Measurements from ENCODE around the gene MAML2. TPM values are rescaled to one million over a fixed set of nuclear protein-coding genes. Genes with fewer than 3 reads are reported as not detected.

MAML2 gene
- total and polyA plus RNA-seq, 2 of the 8 experiments (the other 6 are each of a cell fraction or from before 2014, with no cell fraction given) = 3.8 to 6.6 TPM

DNA sequence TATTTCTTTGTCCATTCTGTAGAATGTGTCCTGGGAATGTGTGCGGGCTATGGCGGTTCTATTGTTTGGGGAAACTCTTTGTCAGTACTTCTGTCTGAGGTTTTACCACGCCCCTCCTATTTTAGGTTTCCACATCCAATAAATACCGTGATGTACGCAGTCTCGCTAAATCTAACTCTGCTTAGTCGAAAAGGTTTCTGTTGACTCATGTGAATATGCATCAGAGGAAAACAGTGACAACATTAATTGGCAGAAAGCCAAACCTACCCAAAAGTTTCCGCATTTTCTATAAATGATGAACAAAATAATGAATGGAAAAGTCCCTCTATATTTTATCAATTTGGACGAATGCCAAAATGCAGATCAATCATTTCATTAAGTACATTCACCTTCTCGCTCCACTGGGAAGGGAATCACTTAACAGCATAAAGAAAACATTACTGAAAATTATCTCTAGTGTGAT is 143.4 kb downstream of the MAML2 start:
- no peaks in the 10 kb centered on the region for H4K20me1 ChIP-seq (replicated peaks in 1 of 2; ENCODE audit: control insufficient read depth in 1 of 2, insufficient read depth in 2 of 2, low read length in 2 of 2)
- H3K56ac ChIP-seq (replicated peaks; ENCODE audit: insufficient read length, low read depth, low read length) = no peak overlapping the region
- no peak overlapping the region for H3K27ac ChIP-seq (ENCODE audit: low read depth, low read length)
- no peak overlapping the region for H3K23ac ChIP-seq (ENCODE audit: insufficient read length)
- H3K4me3 ChIP-seq (ENCODE audit: extremely low read depth in 1 of 4, insufficient read depth in 2 of 4, low read depth in 3 of 4, low read length in 4 of 4) = no peak overlapping the region
- no peak overlapping the region for H4K8ac ChIP-seq (ENCODE audit: extremely low read depth, insufficient read depth, low read length)
- ChIA-PET CTCF (ENCODE audit: partially characterized antibody) (interaction anchor here (0.9 to 1.5 kb wide), 3 partner anchors 14 to 153 kb away, joined by 3 to 6 read pairs (median 5); partner anchors contain the start of gene MAML2), POLR2A (ENCODE audit: partially characterized antibody) (no interaction called here)
- no peaks in the 10 kb centered on the region for H3K36me3 ChIP-seq (ENCODE audit: control insufficient read depth in 2 of 4, insufficient read depth in 4 of 4, low read length in 3 of 4)
- FAIRE-seq (no peak), DNase-seq (ENCODE audit: low read depth in 1 of 2, low spot score in 2 of 2) (no peak)
- no peak overlapping the region for H3K4ac ChIP-seq (replicated peaks; ENCODE audit: insufficient read length, low read depth, low read length)
- H3K9me3 ChIP-seq (ENCODE audit: insufficient read depth in 2 of 2, low read depth in 1 of 2, low read length in 1 of 2) = no peaks in the 10 kb centered on the region
- no peak for TF ChIP-seq ZNF274 (IDR thresholded peaks at IDR 0.05; ENCODE audit: borderline replicate concordance, extremely low read depth, low read length)
- H2BK12ac ChIP-seq (ENCODE audit: low read depth, low read length) = no peak overlapping the region
- H3K23me2 ChIP-seq (ENCODE audit: low read depth, low read length) = no peaks in the 10 kb centered on the region
- H3K27me3 ChIP-seq (replicated peaks in 1 of 4; ENCODE audit: control insufficient read depth in 3 of 4, extremely low read depth in 1 of 4, insufficient read depth in 3 of 4, low read length in 3 of 4) = no peaks in the 10 kb centered on the region
- 89% methylated on average over 10 of the region's 10 CpGs; no CpG with 5 or more reads in 1 of the 2 experiments for WGBS, 2 experiments (ENCODE audit: extremely low coverage in 1 of 2, insufficient coverage in 1 of 2, insufficient read length in 1 of 2, insufficient replicate concordance in 2 of 2, low coverage in 1 of 2, low lambda C conversion rate in 2 of 2, missing lambda C conversion rate in 1 of 2)
- no peak overlapping the region for H3K18ac ChIP-seq (ENCODE audit: extremely low read depth, low read length)
- H3K14ac ChIP-seq (ENCODE audit: insufficient read length) = no peak overlapping the region
- H4K5ac ChIP-seq (ENCODE audit: insufficient read length, low read depth, low read length) = no peak overlapping the region
- no peak overlapping the region for H3K4me2 ChIP-seq (ENCODE audit: insufficient read depth in 1 of 2, low read depth in 2 of 2, low read length in 2 of 2)
- H2AFZ ChIP-seq (ENCODE audit: low read length) = no peak overlapping the region
- peaks cover 0 to 8% (median 5%) of the 10 kb centered on the region in 4 experiments; a peak in 3 of 7 replicates for H3K4me1 ChIP-seq (replicated peaks in 1 of 4; ENCODE audit: control insufficient read depth in 3 of 4, insufficient read depth in 4 of 4, low read length in 3 of 4)
- H2BK5ac ChIP-seq (ENCODE audit: low read depth, low read length) = no peak overlapping the region
- H2BK120ac ChIP-seq (replicated peaks; ENCODE audit: low read depth, low read length) = no peak overlapping the region
- H2AK5ac ChIP-seq (ENCODE audit: low read depth, low read length) = no peak overlapping the region
- H2BK15ac ChIP-seq (ENCODE audit: low read length) = no peak overlapping the region
- no peaks in the 10 kb centered on the region for H3K79me2 ChIP-seq (ENCODE audit: control insufficient read depth in 1 of 2, insufficient read depth in 2 of 2, low read length in 2 of 2)
- no peak overlapping the region for H2BK20ac ChIP-seq (ENCODE audit: low read length)
- H3K9ac ChIP-seq (replicated peaks in 1 of 4; ENCODE audit: extremely low read depth in 1 of 4, low read depth in 3 of 4, low read length in 3 of 4) = no peak overlapping the region
- H4K91ac ChIP-seq (replicated peaks; ENCODE audit: insufficient read length, low read length) = no peak overlapping the region
- H3K79me1 ChIP-seq (ENCODE audit: low read depth, low read length) = no peaks in the 10 kb centered on the region
